ENCODE data around the gene AURKB.

GRCh38 chr17:8253801-8254200 lies 43.4 kb upstream of the AURKB start:
- TF ChIP-seq CTCF (IDR thresholded peaks at IDR 0.05), result no peak
- no peak for TF ChIP-seq POLR2A (IDR thresholded peaks at IDR 0.05)
